DND-41 (cell line): ENCODE results near the gene SEMA5B.

Experiments
- CTCF ChIP-seq: IDR thresholded peaks from 2 replicates; pipeline ENCODE4 v1.5.1; 2012; ENCODE audit warnings: borderline replicate concordance, low read length, moderate library complexity, mild to moderate bottlenecking; ENCODE audit not compliant: poor library complexity, severe bottlenecking; ENCODE audit errors: extremely low read depth
- EZH2 ChIP-seq: IDR thresholded peaks from 3 replicates; pipeline ENCODE4 v1.6.1; 2012; ENCODE audit warnings: borderline replicate concordance, low read depth, mild to moderate bottlenecking, moderate library complexity, low read length, inconsistent platforms; ENCODE audit not compliant: severe bottlenecking

GRCh38 chr3:122943828-122944190 lies 83.8 kb downstream of the SEMA5B start:
- TF ChIP-seq CTCF (no peak), EZH2 (no peak)
